WTC11 (cell line): ENCODE results near the gene CAMTA1.

Experiments used
- ESRRA ChIP-seq: sonication (generic); formaldehyde crosslinking; IDR thresholded peaks from 2 replicates; pipeline ENCODE4 v1.8.1; 2022; ENCODE audit warnings: mild to moderate bottlenecking, missing genetic modification reagents, borderline replicate concordance
- KAT7 ChIP-seq: sonication (generic); formaldehyde crosslinking; IDR thresholded peaks from 2 replicates; pipeline ENCODE4 v1.8.1; 2023; ENCODE audit warnings: missing genetic modification reagents, mild to moderate bottlenecking, borderline replicate concordance
- NR3C1 ChIP-seq: sonication (generic); formaldehyde crosslinking; conservative IDR thresholded peaks from 2 replicates; pipeline ENCODE4 v1.8.1; 2023; ENCODE audit warnings: low read depth, mild to moderate bottlenecking, missing genetic modification reagents
- RELA ChIP-seq: sonication (generic); formaldehyde crosslinking; IDR thresholded peaks from 2 replicates; pipeline ENCODE4 v1.8.1; 2022; ENCODE audit warnings: missing genetic modification reagents, mild to moderate bottlenecking, borderline replicate concordance
- ZNF423 ChIP-seq: fragments of 250-450 bp; sonication (Bioruptor Pico); IDR thresholded peaks from 2 replicates; pipeline ENCODE4 v2.1.2; 2022; ENCODE audit warnings: mild to moderate bottlenecking, moderate library complexity
- TF ChIP-seq, protein P1 (sequence below): fragments of 200-600 bp; IDR thresholded peaks from 2 replicates; pipeline ENCODE4 v1.8.0; 2022; ENCODE audit warnings: antibody characterized with exemption
- TF ChIP-seq, protein P2 (sequence below): sonication (generic); formaldehyde crosslinking; IDR thresholded peaks from 2 replicates; pipeline ENCODE4 v1.8.1; 2022; ENCODE audit warnings: low read depth, mild to moderate bottlenecking, moderate library complexity, missing genetic modification reagents, borderline replicate concordance
- TF ChIP-seq, protein P3 (sequence below): sonication (generic); formaldehyde crosslinking; IDR thresholded peaks from 2 replicates; pipeline ENCODE4 v1.8.1; 2022; ENCODE audit warnings: low read depth, missing genetic modification reagents, borderline replicate concordance
- TF ChIP-seq, protein P4 (sequence below): sonication (generic); formaldehyde crosslinking; IDR thresholded peaks from 2 replicates; pipeline ENCODE4 v1.8.0; 2023; ENCODE audit warnings: mild to moderate bottlenecking, missing genetic modification reagents

DNA sequence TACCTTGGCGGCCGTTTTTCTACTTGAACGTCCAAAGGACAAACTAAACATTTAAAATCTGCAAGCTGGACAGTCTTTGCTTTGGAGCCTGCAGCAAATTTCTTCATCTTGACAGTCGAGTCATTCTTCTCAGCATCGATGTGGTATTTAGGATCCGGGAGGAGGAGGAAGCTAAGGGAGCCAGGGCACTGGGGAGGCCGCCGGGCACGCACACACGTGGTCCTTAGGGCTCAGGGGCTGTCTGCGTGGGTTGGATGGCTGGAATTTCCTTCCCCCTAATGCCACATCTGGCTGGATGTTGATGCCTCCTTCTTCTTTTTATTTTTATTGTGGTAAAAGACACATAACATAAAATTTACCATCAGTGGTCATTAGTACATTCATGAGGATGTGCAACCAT lies 300.9 kb downstream of the CAMTA1 start:
- TF ChIP-seq NR3C1 (CRISPR knock-in tag) = no peak
- TF ChIP-seq, protein P1, sequence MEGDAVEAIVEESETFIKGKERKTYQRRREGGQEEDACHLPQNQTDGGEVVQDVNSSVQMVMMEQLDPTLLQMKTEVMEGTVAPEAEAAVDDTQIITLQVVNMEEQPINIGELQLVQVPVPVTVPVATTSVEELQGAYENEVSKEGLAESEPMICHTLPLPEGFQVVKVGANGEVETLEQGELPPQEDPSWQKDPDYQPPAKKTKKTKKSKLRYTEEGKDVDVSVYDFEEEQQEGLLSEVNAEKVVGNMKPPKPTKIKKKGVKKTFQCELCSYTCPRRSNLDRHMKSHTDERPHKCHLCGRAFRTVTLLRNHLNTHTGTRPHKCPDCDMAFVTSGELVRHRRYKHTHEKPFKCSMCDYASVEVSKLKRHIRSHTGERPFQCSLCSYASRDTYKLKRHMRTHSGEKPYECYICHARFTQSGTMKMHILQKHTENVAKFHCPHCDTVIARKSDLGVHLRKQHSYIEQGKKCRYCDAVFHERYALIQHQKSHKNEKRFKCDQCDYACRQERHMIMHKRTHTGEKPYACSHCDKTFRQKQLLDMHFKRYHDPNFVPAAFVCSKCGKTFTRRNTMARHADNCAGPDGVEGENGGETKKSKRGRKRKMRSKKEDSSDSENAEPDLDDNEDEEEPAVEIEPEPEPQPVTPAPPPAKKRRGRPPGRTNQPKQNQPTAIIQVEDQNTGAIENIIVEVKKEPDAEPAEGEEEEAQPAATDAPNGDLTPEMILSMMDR = no peak
- no peak for TF ChIP-seq RELA (CRISPR knock-in tag)
- TF ChIP-seq, protein P2, sequence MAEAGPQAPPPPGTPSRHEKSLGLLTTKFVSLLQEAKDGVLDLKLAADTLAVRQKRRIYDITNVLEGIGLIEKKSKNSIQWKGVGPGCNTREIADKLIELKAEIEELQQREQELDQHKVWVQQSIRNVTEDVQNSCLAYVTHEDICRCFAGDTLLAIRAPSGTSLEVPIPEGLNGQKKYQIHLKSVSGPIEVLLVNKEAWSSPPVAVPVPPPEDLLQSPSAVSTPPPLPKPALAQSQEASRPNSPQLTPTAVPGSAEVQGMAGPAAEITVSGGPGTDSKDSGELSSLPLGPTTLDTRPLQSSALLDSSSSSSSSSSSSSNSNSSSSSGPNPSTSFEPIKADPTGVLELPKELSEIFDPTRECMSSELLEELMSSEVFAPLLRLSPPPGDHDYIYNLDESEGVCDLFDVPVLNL (CRISPR knock-in tag) = no peak
- TF ChIP-seq ESRRA = no peak
- TF ChIP-seq, protein P3, sequence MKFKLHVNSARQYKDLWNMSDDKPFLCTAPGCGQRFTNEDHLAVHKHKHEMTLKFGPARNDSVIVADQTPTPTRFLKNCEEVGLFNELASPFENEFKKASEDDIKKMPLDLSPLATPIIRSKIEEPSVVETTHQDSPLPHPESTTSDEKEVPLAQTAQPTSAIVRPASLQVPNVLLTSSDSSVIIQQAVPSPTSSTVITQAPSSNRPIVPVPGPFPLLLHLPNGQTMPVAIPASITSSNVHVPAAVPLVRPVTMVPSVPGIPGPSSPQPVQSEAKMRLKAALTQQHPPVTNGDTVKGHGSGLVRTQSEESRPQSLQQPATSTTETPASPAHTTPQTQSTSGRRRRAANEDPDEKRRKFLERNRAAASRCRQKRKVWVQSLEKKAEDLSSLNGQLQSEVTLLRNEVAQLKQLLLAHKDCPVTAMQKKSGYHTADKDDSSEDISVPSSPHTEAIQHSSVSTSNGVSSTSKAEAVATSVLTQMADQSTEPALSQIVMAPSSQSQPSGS (CRISPR knock-in tag) = no peak
- no peak for TF ChIP-seq ZNF423 (CRISPR knock-in tag)
- TF ChIP-seq, protein P4, sequence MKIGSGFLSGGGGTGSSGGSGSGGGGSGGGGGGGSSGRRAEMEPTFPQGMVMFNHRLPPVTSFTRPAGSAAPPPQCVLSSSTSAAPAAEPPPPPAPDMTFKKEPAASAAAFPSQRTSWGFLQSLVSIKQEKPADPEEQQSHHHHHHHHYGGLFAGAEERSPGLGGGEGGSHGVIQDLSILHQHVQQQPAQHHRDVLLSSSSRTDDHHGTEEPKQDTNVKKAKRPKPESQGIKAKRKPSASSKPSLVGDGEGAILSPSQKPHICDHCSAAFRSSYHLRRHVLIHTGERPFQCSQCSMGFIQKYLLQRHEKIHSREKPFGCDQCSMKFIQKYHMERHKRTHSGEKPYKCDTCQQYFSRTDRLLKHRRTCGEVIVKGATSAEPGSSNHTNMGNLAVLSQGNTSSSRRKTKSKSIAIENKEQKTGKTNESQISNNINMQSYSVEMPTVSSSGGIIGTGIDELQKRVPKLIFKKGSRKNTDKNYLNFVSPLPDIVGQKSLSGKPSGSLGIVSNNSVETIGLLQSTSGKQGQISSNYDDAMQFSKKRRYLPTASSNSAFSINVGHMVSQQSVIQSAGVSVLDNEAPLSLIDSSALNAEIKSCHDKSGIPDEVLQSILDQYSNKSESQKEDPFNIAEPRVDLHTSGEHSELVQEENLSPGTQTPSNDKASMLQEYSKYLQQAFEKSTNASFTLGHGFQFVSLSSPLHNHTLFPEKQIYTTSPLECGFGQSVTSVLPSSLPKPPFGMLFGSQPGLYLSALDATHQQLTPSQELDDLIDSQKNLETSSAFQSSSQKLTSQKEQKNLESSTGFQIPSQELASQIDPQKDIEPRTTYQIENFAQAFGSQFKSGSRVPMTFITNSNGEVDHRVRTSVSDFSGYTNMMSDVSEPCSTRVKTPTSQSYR (CRISPR knock-in tag) = no peak
- no peak for TF ChIP-seq KAT7
